Hepatocyte (in vitro differentiated cells): ENCODE data around the gene CCL1.

ENCODE experiments used
- EZH2 ChIP-seq: fragments of 200-600 bp; sonication (generic); IDR thresholded peaks from 2 replicates; pipeline ENCODE4 v1.6.1; 2016; ENCODE audit warnings: antibody characterized with exemption, mild to moderate bottlenecking, borderline replicate concordance
- EZH2phosphoT487 ChIP-seq: fragments of 200-600 bp; sonication (generic); IDR thresholded peaks from one replicate; pipeline ENCODE4 v1.6.1; 2018; ENCODE audit warnings: antibody characterized with exemption, mild to moderate bottlenecking, low read depth, moderate library complexity; ENCODE audit not compliant: unreplicated experiment, severe bottlenecking
- TF ChIP-seq, protein P1 (sequence below): fragments of 200-600 bp; sonication (generic); IDR thresholded peaks from 2 replicates; pipeline ENCODE4 v1.5.1; 2016; ENCODE audit warnings: antibody characterized with exemption, mild to moderate bottlenecking; ENCODE audit not compliant: poor library complexity

DNA sequence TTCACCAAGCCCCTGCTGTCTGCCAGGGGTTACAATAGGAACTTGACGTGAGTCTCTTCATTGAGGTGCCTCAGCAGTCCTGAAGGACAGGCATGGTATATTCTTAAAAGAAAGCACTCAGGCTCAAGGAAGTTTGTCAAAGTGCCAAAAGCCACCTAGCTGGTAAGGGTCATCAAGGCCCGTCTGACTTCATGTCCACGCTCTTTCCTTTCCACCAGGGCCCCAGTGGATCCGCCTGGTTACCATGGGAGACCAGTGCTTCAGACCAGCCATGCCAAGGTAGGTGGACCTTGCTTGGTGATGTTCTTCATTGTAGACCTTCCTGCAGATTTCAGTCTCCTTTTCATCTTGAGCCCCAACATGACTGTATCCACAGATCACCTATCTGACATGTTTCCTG is 27.6 kb upstream of the CCL1 start:
- TF ChIP-seq, protein P1, sequence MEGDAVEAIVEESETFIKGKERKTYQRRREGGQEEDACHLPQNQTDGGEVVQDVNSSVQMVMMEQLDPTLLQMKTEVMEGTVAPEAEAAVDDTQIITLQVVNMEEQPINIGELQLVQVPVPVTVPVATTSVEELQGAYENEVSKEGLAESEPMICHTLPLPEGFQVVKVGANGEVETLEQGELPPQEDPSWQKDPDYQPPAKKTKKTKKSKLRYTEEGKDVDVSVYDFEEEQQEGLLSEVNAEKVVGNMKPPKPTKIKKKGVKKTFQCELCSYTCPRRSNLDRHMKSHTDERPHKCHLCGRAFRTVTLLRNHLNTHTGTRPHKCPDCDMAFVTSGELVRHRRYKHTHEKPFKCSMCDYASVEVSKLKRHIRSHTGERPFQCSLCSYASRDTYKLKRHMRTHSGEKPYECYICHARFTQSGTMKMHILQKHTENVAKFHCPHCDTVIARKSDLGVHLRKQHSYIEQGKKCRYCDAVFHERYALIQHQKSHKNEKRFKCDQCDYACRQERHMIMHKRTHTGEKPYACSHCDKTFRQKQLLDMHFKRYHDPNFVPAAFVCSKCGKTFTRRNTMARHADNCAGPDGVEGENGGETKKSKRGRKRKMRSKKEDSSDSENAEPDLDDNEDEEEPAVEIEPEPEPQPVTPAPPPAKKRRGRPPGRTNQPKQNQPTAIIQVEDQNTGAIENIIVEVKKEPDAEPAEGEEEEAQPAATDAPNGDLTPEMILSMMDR = no peak
- no peak for TF ChIP-seq EZH2
- TF ChIP-seq EZH2phosphoT487 = no peak
